SKM-1 (cell line): ENCODE results near the gene SULT2B1.
"Not testable (repeated sequence)": the region's sequence is repeated elsewhere in the genome, so short reads cannot be mapped to it uniquely, and the experiment has no call there.

Source experiments
- DNase-seq: peaks from one replicate; lab custom pipeline; 2025; ENCODE audit not compliant: unreplicated experiment; lab: John Stamatoyannopoulos, UW

Gene SULT2B1

GRCh38 chr19:48556825-48557224 is 4.9 kb downstream of the SULT2B1 start:
- DNase-seq = no peak

- no peak for DNase-seq
Observed at GRCh38 chr19:48558018-48558684, 6.2 kb downstream of the SULT2B1 start.

GRCh38 chr19:48560095-48560530 is 8.1 kb downstream of the SULT2B1 start:
- no peak for DNase-seq

- no peak for DNase-seq
Observed at GRCh38 chr19:48561412-48561811, 9.4 kb downstream of the SULT2B1 start.

- no peak for DNase-seq
Observed at GRCh38 chr19:48565090-48565489, 13.1 kb downstream of the SULT2B1 start.

- DNase-seq = no peak
Observed at GRCh38 chr19:48568345-48568886, 16.4 kb downstream of the SULT2B1 start.

- DNase-seq = no peak
Observed at GRCh38 chr19:48569814-48570213, 17.8 kb downstream of the SULT2B1 start.

- DNase-seq = no peak
Observed at GRCh38 chr19:48571378-48572162, 19.6 kb downstream of the SULT2B1 start.

- no peak for DNase-seq
Observed at GRCh38 chr19:48573163-48573505, 21.2 kb downstream of the SULT2B1 start.

GRCh38 chr19:48575931-48576622 is 24.1 kb downstream of the SULT2B1 start:
- no peak for DNase-seq

- not testable (repeated sequence) for DNase-seq
Observed at GRCh38 chr19:48577908-48578307, 25.9 kb downstream of the SULT2B1 start.

GRCh38 chr19:48578891-48579290 is 26.9 kb downstream of the SULT2B1 start:
- DNase-seq = no peak

- DNase-seq = no peak
Observed at GRCh38 chr19:48582168-48582567, 30.2 kb downstream of the SULT2B1 start.

GRCh38 chr19:48587387-48587786 is 35.4 kb downstream of the SULT2B1 start:
- no peak for DNase-seq

- peak; percentile 32 for DNase-seq
Observed at GRCh38 chr19:48588670-48589401, 36.9 kb downstream of the SULT2B1 start.

- DNase-seq = peak; percentile 3
Observed at GRCh38 chr19:48591021-48591420, 39.0 kb downstream of the SULT2B1 start.

- DNase-seq = no peak
Observed at GRCh38 chr19:48595171-48595570, 43.2 kb downstream of the SULT2B1 start.

GRCh38 chr19:48595833-48596232 is 43.9 kb downstream of the SULT2B1 start:
- no peak for DNase-seq

- DNase-seq = no peak
Observed at GRCh38 chr19:48596237-48596636, 44.3 kb downstream of the SULT2B1 start.

- no peak for DNase-seq
Observed at GRCh38 chr19:48596679-48597465, 44.9 kb downstream of the SULT2B1 start.
